ENCODE results near the gene CEL.
"Not testable (repeated sequence)": the region's sequence is repeated elsewhere in the genome, so short reads cannot be mapped to it uniquely, and the experiment has no call there.

DNA sequence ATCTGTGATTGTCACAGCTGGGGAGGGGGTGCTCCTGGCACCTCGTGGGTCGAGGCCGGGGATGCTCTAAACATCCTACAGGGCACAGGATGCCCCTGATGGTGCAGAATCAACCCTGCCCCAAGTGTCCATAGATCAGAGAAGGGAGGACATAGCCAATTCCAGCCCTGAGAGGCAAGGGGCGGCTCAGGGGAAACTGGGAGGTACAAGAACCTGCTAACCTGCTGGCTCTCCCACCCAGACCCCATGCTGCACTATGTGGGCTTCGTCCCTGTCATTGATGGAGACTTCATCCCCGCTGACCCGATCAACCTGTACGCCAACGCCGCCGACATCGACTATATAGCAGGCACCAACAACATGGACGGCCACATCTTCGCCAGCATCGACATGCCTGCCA is 6.7 kb downstream of the CEL start:
- TF ChIP-seq, protein P1, sequence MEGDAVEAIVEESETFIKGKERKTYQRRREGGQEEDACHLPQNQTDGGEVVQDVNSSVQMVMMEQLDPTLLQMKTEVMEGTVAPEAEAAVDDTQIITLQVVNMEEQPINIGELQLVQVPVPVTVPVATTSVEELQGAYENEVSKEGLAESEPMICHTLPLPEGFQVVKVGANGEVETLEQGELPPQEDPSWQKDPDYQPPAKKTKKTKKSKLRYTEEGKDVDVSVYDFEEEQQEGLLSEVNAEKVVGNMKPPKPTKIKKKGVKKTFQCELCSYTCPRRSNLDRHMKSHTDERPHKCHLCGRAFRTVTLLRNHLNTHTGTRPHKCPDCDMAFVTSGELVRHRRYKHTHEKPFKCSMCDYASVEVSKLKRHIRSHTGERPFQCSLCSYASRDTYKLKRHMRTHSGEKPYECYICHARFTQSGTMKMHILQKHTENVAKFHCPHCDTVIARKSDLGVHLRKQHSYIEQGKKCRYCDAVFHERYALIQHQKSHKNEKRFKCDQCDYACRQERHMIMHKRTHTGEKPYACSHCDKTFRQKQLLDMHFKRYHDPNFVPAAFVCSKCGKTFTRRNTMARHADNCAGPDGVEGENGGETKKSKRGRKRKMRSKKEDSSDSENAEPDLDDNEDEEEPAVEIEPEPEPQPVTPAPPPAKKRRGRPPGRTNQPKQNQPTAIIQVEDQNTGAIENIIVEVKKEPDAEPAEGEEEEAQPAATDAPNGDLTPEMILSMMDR (IDR thresholded peaks at IDR 0.05): not testable (repeated sequence)
- not testable (repeated sequence) for TF ChIP-seq POLR2A (IDR thresholded peaks at IDR 0.05)
